ENCODE data around the gene PYGB. TPM values are rescaled to one million over a fixed set of nuclear protein-coding genes. Genes with fewer than 3 reads are reported as not detected.
A peak's percentile ranks its signal among the peaks of the same experiment; 100 is the strongest.

PYGB gene
- total RNA-seq, 1 experiment from 2014 or later = 216 TPM

GRCh38 chr20:25289886-25290597, 42.2 kb downstream of the PYGB start:
- intact Hi-C loops (cut with micrococcal nuclease) = loop anchor here (10.0 kb wide), 1 partner anchor 295 kb away; the partner anchor contains the start of gene APMAP
- POLR2A ChIA-PET (ENCODE audit: unreplicated experiment) = no interaction called here

GRCh38 chr20:25290646-25291431, 43.0 kb downstream of the PYGB start:
- Histone ChIP-seq H2AFZ (ENCODE audit: low read length) (no peak overlapping the region), H3K4me1 (ENCODE audit: insufficient read depth, low read length) (no peaks in the 10 kb centered on the region), H3K79me2 (ENCODE audit: low read length) (no peaks in the 10 kb centered on the region), H3K4me2 (ENCODE audit: low read length) (no peak overlapping the region), H3K36me3 (ENCODE audit: low read depth, low read length) (peaks cover 68% of the 10 kb centered on the region), H3K9ac (ENCODE audit: low read length) (no peak overlapping the region), H3K9me2 (replicated peaks; ENCODE audit: low read length) (no peaks in the 10 kb centered on the region), H3K27ac (ENCODE audit: low read length) (no peak overlapping the region), H3K9me3 (ENCODE audit: low read length) (no peaks in the 10 kb centered on the region), H3K4me3 (ENCODE audit: low read length) (no peak overlapping the region), H4K20me1 (ENCODE audit: low read length) (no peaks in the 10 kb centered on the region), H3K27me3 (ENCODE audit: low read length) (no peaks in the 10 kb centered on the region), H3F3A (ENCODE audit: low read length, unreplicated experiment) (no peaks in the 10 kb centered on the region)
- ChIA-PET POLR2A (ENCODE audit: unreplicated experiment) (no interaction called here), CTCF (no interaction called here)
- no peak for ATAC-seq
- no peak for DNase-seq
- TF ChIP-seq EZH2phosphoT487 (IDR thresholded peaks at IDR 0.05; ENCODE audit: borderline replicate concordance, low read length) (no peak), EZH2 (IDR thresholded peaks at IDR 0.05; ENCODE audit: low read length, unreplicated experiment) (no peak), CTCF (conservative IDR thresholded peaks at IDR 0.05; ENCODE audit: low read depth, low read length) (no peak)
- intact Hi-C loops (cut with micrococcal nuclease) = loop anchor here (10.0 kb wide), 1 partner anchor 296 kb away; the partner anchor contains the start of gene APMAP
- no TSS peak for BruUV-seq (replicated peaks)

More at GRCh38 chr20:25289886-25290597, 42.2 kb downstream of the PYGB start:
- Histone ChIP-seq H3K27me3 (ENCODE audit: low read length) (no peaks in the 10 kb centered on the region), H3K4me2 (ENCODE audit: low read length) (no peak overlapping the region), H3K9ac (ENCODE audit: low read length) (no peak overlapping the region), H4K20me1 (ENCODE audit: low read length) (no peaks in the 10 kb centered on the region), H3K27ac (ENCODE audit: low read length) (no peak overlapping the region), H2AFZ (ENCODE audit: low read length) (no peak overlapping the region), H3F3A (ENCODE audit: low read length, unreplicated experiment) (no peaks in the 10 kb centered on the region), H3K4me1 (ENCODE audit: insufficient read depth, low read length) (no peaks in the 10 kb centered on the region), H3K9me3 (ENCODE audit: low read length) (no peaks in the 10 kb centered on the region), H3K79me2 (ENCODE audit: low read length) (no peaks in the 10 kb centered on the region), H3K4me3 (ENCODE audit: low read length) (no peak overlapping the region), H3K9me2 (replicated peaks; ENCODE audit: low read length) (no peaks in the 10 kb centered on the region), H3K36me3 (ENCODE audit: low read depth, low read length) (peaks cover 68% of the 10 kb centered on the region)
- DNase-seq = no peak
- TF ChIP-seq EZH2 (IDR thresholded peaks at IDR 0.05; ENCODE audit: low read length, unreplicated experiment) (no peak), CTCF (conservative IDR thresholded peaks at IDR 0.05; ENCODE audit: low read depth, low read length) (no peak), EZH2phosphoT487 (IDR thresholded peaks at IDR 0.05; ENCODE audit: borderline replicate concordance, low read length) (no peak)
- CTCF ChIA-PET = no interaction called here
- no peak for ATAC-seq
- BruUV-seq (replicated peaks) = TSS peak; percentile 0

Measured in PC-3 (cell line).